Mucosa of descending colon (tissue), 3 donors: Measurements from ENCODE around the gene SLC27A5. TPM values are rescaled to one million over a fixed set of nuclear protein-coding genes. Genes with fewer than 3 reads are reported as not detected.
A peak's percentile ranks its signal among the peaks of the same experiment; 100 is the strongest.
"Not testable (repeated sequence)": the region's sequence is repeated elsewhere in the genome, so short reads cannot be mapped to it uniquely, and the experiment has no call there.

Source experiments
- ATAC-seq: fragments of 200-7000 bp; cut with Tn5 transposase; one replicate; pipeline ENCODE4 v1.9.1; 2020; ENCODE audit warnings: mild to moderate bottlenecking, moderate library complexity
- DNase-seq, 3 donors: peaks; one replicate each; pipeline ENCODE4 v3.0.0-alpha.2; 2020
- H3K36me3 ChIP-seq: fragments of 200-600 bp; one replicate; pipeline ENCODE4 v1.8.0; 2021; ENCODE audit warnings: low read depth, mild to moderate bottlenecking
- H3K4me1 ChIP-seq: fragments of 200-600 bp; one replicate; pipeline ENCODE4 v1.8.0; 2021; ENCODE audit warnings: low read depth, mild to moderate bottlenecking
- H3K4me3 ChIP-seq: fragments of 200-600 bp; one replicate; pipeline ENCODE4 v1.8.0; 2021; ENCODE audit warnings: mild to moderate bottlenecking
- H3K9me3 ChIP-seq: fragments of 200-600 bp; one replicate; pipeline ENCODE4 v1.8.0; 2021; ENCODE audit warnings: mild to moderate bottlenecking
- intact Hi-C, 2 donors: fragments of 100-400 bp; cut with DNase I in 1 of 2; cut with micrococcal nuclease in 1 of 2; formaldehyde crosslinking; loops; one replicate each; pipeline versions ENCODE4 v1.11.0 to v1.11.1; 2022; cut with DNase I, micrococcal nuclease
- total RNA-seq, 3 donors: library from RNA; stranded (reverse); fragmentation: NEBNext Ultra II Directional in 2 of 3; extraction: Animal tissue kit (Norgen Biotek cat#: 25700) in 2 of 3; gene quantifications; one replicate each; pipeline versions ENCODE4 v1.2.1 to v1.2.4, GENCODE V29; 2021 to 2023
- TF ChIP-seq, protein P1 (sequence below): fragments of 200-600 bp; IDR thresholded peaks from one replicate; pipeline ENCODE4 v1.8.0; 2022; ENCODE audit warnings: antibody characterized with exemption, mild to moderate bottlenecking
- donor health status: DM: no; HTN: no; CAD: no; lungs with moderate emphysema.
- donor health status: DM: no; HTN: no; CAD: no.
- donor health status: DM: no; HTN: yes; CAD: no.

SLC27A5 gene
- total RNA-seq, 3 donors from 2014 or later, result 1.6 to 7.1 (median 3.9) TPM

DNA sequence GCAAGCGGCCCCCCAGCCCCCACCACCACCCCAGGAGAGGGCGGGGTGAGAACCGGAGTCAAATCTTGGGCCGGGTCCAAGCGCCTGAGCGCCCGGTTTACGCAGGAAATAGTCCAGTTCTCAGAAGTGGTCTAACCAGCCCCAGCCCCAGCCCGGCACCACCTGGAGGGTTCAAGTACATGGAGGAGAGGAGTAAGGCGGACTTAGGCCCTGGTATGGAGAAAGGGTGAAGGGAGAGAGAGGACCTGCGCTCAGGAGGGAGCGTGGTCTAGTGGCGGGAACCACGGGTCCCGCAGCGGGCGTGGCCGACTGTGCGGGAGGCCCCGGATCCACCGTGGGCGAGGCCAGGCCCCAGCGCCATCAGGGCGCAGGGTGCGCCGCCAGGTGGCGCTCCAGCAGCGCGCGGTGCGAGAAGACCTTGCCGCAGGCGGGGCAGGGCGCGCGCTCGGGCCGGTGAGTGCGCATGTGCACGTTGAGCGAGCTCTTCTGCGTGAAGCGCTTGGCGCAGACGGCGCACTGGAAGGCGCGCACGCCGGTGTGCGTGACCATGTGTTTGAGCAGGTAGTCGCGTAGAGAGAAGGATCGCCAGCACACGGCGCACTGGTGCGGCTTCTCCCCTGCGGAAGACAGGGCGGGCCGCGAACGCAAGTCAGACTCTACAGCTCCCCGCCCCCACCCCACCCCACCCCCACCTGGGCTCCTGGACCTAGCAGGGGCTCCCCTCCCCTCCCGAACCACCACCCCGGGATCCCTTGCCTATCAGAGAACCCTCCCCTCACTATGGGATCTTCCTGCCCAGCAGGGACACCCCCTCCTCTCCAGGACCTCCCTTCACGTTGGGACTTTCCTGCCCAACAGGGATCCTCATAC lies 2.1 kb upstream of the SLC27A5 start:
- DNase-seq (peak; percentile 93 to 95 (median 95)), ATAC-seq (peak; percentile 94)
- no peaks in the 10 kb centered on the region for H3K36me3 ChIP-seq
- H3K4me1 ChIP-seq, result peaks cover 39% of the 10 kb centered on the region
- TF ChIP-seq, protein P1, sequence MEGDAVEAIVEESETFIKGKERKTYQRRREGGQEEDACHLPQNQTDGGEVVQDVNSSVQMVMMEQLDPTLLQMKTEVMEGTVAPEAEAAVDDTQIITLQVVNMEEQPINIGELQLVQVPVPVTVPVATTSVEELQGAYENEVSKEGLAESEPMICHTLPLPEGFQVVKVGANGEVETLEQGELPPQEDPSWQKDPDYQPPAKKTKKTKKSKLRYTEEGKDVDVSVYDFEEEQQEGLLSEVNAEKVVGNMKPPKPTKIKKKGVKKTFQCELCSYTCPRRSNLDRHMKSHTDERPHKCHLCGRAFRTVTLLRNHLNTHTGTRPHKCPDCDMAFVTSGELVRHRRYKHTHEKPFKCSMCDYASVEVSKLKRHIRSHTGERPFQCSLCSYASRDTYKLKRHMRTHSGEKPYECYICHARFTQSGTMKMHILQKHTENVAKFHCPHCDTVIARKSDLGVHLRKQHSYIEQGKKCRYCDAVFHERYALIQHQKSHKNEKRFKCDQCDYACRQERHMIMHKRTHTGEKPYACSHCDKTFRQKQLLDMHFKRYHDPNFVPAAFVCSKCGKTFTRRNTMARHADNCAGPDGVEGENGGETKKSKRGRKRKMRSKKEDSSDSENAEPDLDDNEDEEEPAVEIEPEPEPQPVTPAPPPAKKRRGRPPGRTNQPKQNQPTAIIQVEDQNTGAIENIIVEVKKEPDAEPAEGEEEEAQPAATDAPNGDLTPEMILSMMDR, result peak; percentile 97
- no peaks in the 10 kb centered on the region for H3K9me3 ChIP-seq
- intact Hi-C loops, result no loop called here
- no peak overlapping the region for H3K4me3 ChIP-seq

DNA sequence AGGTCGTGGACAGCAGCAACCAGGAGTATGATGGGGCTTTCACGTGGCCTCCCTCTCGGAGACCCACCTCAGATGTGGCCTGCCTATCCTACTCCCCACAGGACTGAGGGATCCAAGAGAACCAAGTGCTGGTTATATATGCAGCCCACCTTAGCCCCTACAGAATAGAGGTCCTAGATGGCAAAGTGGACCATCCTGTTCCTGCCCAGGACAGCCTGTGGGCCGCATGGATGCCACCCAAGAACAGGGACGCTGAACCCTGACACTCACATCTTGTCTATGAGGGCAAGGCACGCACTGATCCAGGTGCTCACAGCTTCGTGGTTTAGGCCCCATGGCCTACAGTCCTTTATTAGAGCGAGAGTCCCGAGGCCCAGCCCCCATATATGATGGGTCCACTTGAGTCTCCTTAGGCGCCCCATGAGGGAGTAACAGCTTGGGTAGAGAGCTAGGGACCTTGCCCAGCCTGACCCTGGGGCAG lies 1.5 kb upstream of the SLC27A5 start:
- intact Hi-C loops, result no loop called here
- ATAC-seq (no peak), DNase-seq (no peak)
- no peak overlapping the region for H3K4me3 ChIP-seq
- TF ChIP-seq, protein P1, result no peak
- H3K4me1 ChIP-seq, result peaks cover 34% of the 10 kb centered on the region
- no peaks in the 10 kb centered on the region for H3K9me3 ChIP-seq
- no peaks in the 10 kb centered on the region for H3K36me3 ChIP-seq

DNA sequence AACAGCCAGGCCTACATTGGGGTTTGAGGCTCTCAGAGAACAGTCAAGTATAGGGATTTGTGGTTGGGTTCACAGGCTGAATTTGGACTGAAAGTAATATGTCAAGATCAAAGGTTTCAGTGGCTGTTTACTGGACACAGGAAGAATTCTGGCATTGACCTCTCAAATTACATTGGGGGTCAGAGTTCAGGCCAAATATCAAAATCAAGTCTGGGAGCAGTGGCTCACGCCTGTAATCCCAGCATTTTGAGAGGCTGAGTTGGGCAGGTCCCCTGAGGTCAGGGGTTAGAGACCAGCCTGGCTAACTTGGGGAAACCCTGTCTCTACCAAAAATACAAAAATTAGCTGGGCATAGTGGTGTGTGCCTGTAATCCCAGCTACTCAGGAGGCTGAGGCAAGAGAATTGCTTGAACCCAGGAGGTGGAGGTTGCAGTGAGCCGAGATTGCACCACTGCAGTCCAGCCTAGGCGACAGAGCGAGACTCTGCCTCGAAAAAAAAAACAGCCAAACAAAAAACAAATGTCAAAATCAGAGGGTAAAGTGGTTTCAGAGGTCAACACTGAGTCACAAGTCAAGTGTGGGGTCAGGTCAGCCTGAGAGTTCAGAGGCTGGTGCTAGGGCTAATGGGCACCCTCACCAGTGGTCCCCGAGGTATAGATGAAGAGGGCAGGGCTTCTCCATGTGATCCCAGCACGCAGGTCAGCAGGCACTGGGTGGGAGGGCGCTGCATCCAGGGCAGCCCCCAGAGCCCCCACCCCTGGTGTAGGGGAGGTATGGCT lies 1.5 kb downstream of the SLC27A5 start:
- H3K4me3 ChIP-seq, result no peak overlapping the region
- DNase-seq, result no peak
- no peak for ATAC-seq
- TF ChIP-seq, protein P1, result no peak
- no peaks in the 10 kb centered on the region for H3K36me3 ChIP-seq
- intact Hi-C loops, result no loop called here
- peaks cover 10% of the 10 kb centered on the region for H3K9me3 ChIP-seq
- peaks cover 24% of the 10 kb centered on the region for H3K4me1 ChIP-seq

DNA sequence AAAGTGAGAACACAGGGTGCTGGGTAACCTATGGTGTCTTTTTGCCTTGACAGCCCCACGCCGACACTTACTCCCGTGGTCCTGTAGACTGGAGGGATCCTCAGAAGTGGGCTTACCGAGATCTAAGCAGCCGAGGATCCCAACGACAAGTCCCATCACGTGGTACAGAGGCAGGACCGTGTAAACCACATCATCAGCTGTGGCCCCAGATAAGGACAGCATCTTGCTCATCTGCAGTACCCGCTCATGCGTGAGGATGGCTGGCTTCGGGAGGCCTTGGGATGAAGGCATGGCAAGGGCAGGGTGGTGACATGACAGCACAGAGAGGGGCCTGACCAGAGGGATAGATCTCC lies 2.1 kb downstream of the SLC27A5 start:
- peaks cover 10% of the 10 kb centered on the region for H3K9me3 ChIP-seq
- no peaks in the 10 kb centered on the region for H3K36me3 ChIP-seq
- DNase-seq (no peak), ATAC-seq (no peak)
- H3K4me3 ChIP-seq, result no peak overlapping the region
- intact Hi-C loops, result no loop called here
- H3K4me1 ChIP-seq, result peaks cover 22% of the 10 kb centered on the region
- TF ChIP-seq, protein P1, result no peak

DNA sequence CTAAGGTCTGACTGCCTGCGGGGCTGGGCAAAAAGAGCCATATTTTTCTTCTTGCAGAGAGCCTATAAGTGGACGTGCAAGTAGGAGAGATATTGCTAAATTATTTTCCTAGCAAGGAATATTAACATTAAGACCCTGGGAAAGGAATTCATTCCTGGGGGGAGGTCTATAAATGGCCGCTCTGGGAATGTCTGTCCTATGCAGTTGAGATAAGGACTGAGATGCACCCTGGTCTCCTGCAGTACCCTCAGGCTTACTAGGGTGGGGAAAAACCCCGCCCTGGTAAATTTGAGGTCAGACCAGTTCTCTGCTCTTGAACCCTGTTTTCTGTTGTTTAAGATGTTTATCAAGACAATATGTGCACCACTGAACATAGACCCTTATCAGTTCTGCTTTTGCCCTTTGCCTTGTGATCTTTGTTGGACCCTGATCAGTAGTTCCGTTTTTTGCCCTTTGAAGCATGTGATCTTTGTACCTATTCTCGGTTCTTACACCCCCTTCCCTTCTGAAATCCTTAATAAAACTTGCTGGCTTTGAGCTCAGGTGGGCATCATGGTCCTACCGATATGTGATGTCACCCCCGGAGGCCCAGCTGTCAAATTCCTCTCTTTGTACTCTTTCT lies 4.1 kb downstream of the SLC27A5 start:
- ATAC-seq, DNase-seq, H3K4me3 ChIP-seq, H3K36me3 ChIP-seq, intact Hi-C loops: not testable (repeated sequence)
- Histone ChIP-seq H3K9me3 (peaks cover 10% of the 10 kb centered on the region), H3K4me1 (peaks cover 11% of the 10 kb centered on the region)
